ENCODE results near the gene GRID2.

Gene GRID2

DNA sequence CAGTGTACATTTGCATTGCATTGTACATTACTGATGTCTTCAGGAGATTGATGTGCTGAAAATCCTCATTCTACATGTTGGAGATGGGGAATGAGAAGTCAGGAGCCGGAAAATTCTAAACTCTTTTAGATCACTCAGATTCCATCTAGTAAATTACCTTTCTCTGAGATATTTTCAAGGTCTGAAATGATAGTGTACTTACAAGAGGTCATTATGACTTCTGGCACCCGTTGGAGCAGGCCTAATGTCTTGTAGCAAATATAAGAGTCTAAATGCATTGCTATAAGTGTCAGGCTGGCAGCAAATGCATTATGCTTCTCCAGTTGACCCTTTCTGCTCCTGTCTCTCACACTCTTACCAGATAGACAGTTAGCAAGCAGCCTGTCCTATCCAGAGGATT is 692.8 kb downstream of the GRID2 start:
- H3K4me3 Mint-ChIP-seq: no peak overlapping the region
- no peak for ATAC-seq

DNA sequence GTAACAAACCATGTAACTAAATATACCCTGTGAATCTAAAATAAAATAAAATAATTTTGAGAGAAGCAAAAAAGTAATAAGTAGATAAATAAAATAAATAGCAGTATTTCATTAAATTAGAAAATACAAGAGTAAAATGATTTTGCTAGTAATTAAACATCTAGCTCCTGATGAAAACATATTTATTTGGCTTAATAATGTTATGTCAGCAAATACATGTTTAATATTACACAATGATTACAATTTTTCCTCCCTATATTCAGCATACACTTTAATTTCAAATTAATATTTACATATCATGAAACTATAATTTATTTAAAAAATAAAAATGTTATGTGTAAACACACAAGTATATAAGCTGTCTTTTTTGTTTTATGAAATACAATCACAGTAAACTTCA is 697.1 kb downstream of the GRID2 start:
- no peaks in the 10 kb centered on the region for H3K4me1 Mint-ChIP-seq
- no peak overlapping the region for H3K4me3 Mint-ChIP-seq
- no peaks in the 10 kb centered on the region for H3K27me3 Mint-ChIP-seq
- H3K36me3 Mint-ChIP-seq (ENCODE audit: low read depth): no peaks in the 10 kb centered on the region
- H3K9me3 Mint-ChIP-seq: no peaks in the 10 kb centered on the region
- ATAC-seq (no peak), DNase-seq (no peak)
- H3K27ac Mint-ChIP-seq: no peak overlapping the region

More for the DNA sequence above, 692.8 kb downstream of the GRID2 start:
- Mint-ChIP-seq H3K27ac (no peak overlapping the region), H3K4me1 (no peaks in the 10 kb centered on the region), H3K27me3 (no peaks in the 10 kb centered on the region), H3K9me3 (peaks cover 4% of the 10 kb centered on the region), H3K36me3 (ENCODE audit: low read depth) (no peaks in the 10 kb centered on the region)
- no peak for DNase-seq

DNA sequence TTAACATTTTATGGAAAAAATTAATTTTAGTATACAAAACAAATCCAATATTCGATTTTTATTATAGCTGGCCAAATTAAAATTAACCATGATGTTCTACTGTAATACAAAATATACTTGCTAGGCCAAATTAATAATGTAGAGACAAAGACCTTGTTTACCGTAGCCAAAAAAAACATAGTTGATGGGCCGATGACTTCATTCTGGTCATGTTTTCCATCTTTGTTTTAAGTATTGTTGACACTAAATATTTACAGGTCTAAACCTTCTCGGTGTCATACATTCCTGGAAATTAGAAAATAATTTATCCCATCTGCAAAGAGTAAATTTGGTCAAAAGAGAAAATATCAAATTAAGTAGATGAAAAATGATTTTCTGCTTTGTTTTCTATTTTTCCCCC is 698.5 kb downstream of the GRID2 start:
- no peaks in the 10 kb centered on the region for H3K27me3 Mint-ChIP-seq
- H3K36me3 Mint-ChIP-seq (ENCODE audit: low read depth): no peaks in the 10 kb centered on the region
- H3K27ac Mint-ChIP-seq: no peak overlapping the region
- no peak overlapping the region for H3K4me3 Mint-ChIP-seq
- ATAC-seq (no peak), DNase-seq (no peak)
- H3K4me1 Mint-ChIP-seq: no peaks in the 10 kb centered on the region
- H3K9me3 Mint-ChIP-seq: no peaks in the 10 kb centered on the region

DNA sequence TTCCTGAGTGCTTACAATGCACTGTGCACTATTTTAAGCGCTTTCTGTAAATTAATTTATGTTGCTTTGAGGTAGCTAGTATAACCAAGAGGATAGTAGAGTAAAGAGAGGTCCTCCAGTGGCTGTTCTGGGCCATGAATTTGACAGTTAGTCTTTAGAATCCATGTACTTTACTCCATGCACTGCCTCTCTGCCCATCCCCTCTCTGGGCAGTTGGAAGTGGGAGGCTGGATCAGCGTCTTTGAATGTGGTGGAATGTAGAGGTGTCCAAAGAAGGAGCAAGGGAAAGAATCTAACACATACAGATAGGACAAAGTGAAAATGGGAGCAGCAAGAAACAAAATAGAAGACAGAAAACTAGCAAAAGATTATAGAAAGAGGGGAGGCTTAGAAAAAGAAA is 712.6 kb downstream of the GRID2 start:
- no peaks in the 10 kb centered on the region for H3K27me3 Mint-ChIP-seq
- no peak overlapping the region for H3K27ac Mint-ChIP-seq
- H3K4me3 Mint-ChIP-seq: no peak overlapping the region
- H3K4me1 Mint-ChIP-seq: no peaks in the 10 kb centered on the region
- DNase-seq: no peak
- no peaks in the 10 kb centered on the region for H3K9me3 Mint-ChIP-seq
- no peak for ATAC-seq
- H3K36me3 Mint-ChIP-seq (ENCODE audit: low read depth): no peaks in the 10 kb centered on the region

DNA sequence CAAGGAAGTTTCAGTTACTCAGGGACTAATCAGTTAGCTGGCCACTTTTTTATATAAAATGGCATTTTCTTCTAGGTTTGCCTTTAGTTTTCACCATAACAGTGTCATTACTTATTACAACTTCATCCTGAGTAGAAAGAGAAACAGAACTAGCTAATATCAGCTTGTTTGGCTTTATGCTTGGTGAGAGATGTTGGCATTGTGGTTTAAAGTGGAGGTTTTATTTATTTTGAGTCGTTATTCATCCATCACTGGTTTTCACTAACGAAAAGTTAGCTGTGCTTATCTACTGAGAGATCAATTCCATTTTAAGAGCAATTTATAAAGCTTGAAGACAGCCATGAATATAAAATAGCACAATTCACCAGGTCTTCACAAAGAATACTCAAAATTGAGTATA is 714.5 kb downstream of the GRID2 start:
- no peaks in the 10 kb centered on the region for H3K4me1 Mint-ChIP-seq
- ATAC-seq (no peak), DNase-seq (no peak)
- no peaks in the 10 kb centered on the region for H3K27me3 Mint-ChIP-seq
- H3K27ac Mint-ChIP-seq: no peak overlapping the region
- H3K4me3 Mint-ChIP-seq: no peak overlapping the region
- no peaks in the 10 kb centered on the region for H3K36me3 Mint-ChIP-seq (ENCODE audit: low read depth)
- no peaks in the 10 kb centered on the region for H3K9me3 Mint-ChIP-seq

DNA sequence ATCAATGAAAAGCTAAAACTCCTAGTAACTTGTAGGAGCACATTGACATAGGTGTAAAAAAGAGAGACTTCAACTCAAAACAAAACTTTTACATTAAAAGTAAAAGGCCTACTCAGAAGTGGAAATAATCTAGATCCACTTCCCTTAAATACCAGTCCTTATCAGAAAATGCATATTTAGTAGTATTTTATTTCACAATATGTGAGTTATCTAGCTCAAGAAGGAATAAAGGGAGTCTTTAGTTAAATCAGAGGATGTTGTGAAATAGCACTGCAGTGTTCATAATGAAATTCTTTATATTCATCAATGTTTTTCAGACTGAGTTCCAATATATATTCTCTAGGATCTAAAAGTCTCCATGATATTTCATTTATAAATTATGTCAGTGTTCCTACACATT is 715.0 kb downstream of the GRID2 start:
- no peak for DNase-seq
- H3K27me3 Mint-ChIP-seq: no peaks in the 10 kb centered on the region
- H3K27ac Mint-ChIP-seq: no peak overlapping the region
- H3K36me3 Mint-ChIP-seq (ENCODE audit: low read depth): no peaks in the 10 kb centered on the region
- no peak overlapping the region for H3K4me3 Mint-ChIP-seq
- ATAC-seq: no peak
- no peaks in the 10 kb centered on the region for H3K4me1 Mint-ChIP-seq
- H3K9me3 Mint-ChIP-seq: no peaks in the 10 kb centered on the region

DNA sequence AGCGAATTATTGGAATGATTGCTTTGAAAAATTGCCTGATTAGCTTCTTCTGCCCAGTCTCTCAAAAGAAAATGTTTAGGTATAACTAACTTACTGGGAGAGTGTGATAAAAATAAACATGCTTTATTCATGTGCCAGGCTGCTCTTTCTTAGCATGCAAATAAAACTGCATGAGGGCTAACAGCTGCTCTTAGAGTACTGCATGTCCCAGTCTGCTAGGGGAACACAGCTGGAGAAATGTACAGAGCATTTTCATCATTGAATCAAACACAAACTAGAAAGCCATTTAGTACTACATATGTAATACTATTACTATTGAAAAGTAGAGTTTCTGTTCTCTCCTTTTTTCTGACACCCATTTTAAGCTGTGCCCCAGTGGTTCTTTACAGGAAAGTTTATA is 726.0 kb downstream of the GRID2 start:
- no peak overlapping the region for H3K27ac Mint-ChIP-seq
- H3K4me3 Mint-ChIP-seq: no peak overlapping the region
- no peaks in the 10 kb centered on the region for H3K27me3 Mint-ChIP-seq
- DNase-seq (no peak), ATAC-seq (no peak)
- H3K36me3 Mint-ChIP-seq (ENCODE audit: low read depth): no peaks in the 10 kb centered on the region
- H3K9me3 Mint-ChIP-seq: peaks cover 16% of the 10 kb centered on the region
- no peaks in the 10 kb centered on the region for H3K4me1 Mint-ChIP-seq

DNA sequence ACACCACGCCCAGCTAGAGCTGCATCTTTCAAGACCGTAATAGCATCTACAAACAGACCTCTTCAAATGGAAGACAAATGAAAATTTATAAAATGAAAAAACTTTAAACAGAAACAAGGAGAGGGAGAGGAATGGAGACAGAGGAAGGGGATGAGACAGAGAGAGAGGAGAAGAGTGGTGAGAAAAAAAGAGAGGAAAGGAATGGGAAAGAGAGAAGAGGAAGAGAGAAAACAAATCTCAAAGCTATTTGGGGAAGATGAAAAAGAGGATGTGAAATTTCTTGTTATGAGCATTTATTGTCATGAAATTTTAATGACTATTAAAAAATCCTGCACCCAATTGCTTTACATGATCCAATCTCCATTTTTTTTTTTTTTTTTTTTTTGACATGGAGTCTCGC is 726.9 kb downstream of the GRID2 start:
- Mint-ChIP-seq H3K36me3 (ENCODE audit: low read depth) (no peaks in the 10 kb centered on the region), H3K27ac (no peak overlapping the region), H3K9me3 (peaks cover 16% of the 10 kb centered on the region), H3K4me1 (no peaks in the 10 kb centered on the region), H3K4me3 (no peak overlapping the region), H3K27me3 (no peaks in the 10 kb centered on the region)
- no peak for ATAC-seq
- no peak for DNase-seq

DNA sequence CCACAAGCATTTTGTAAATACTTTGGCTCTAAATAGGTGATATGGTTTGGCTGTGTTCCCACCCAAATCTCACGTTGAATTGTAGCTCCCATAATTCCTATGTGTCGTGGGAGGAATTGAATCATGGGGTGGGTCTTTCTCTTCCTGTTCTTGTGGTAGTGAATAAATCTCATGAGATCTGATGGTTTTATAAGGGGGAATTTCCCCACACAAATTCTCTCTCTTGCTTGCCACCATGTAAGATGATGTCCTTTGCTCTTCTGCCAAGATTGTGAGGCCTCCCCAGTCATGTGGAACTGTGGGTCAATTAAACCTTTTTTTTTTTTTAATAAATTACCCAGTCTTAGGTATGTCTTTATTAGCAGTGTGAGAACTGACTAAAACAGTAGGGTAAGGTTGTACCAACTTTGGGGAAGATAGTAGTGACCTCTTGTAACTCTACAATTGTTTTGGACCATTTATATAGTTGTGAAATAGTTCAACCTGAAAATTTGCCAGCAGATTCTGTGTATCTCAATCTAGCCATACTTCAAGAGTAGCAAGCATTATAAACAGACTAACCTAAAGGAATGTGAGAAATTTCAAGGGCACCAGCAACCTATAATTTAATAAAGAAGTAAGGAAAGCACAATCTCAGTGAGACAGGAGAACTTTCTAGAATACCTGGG is 727.8 kb downstream of the GRID2 start:
- no peaks in the 10 kb centered on the region for H3K4me1 Mint-ChIP-seq
- no peak for DNase-seq
- H3K36me3 Mint-ChIP-seq (ENCODE audit: low read depth): no peaks in the 10 kb centered on the region
- no peak overlapping the region for H3K4me3 Mint-ChIP-seq
- ATAC-seq: no peak
- no peak overlapping the region for H3K27ac Mint-ChIP-seq
- H3K9me3 Mint-ChIP-seq: peaks cover 16% of the 10 kb centered on the region
- no peaks in the 10 kb centered on the region for H3K27me3 Mint-ChIP-seq

DNA sequence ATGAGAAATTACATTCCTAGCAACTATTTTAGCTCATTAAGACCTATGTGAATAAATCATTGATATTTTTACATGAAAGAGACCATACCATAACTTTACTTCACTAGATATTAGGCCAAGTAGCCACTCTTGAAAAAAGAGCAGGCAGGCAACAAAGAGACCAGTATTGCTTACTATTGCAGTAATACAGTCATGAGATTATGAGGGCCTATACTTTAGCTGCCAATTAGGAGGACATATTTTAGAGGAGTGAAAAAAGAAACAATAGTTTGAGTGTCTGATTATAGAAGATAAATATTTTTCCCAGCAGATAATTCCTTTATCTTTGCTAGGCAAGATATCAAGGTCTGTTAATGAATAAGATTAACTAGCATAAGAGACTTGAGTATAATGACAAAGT is 739.0 kb downstream of the GRID2 start:
- H3K36me3 Mint-ChIP-seq (ENCODE audit: low read depth): no peaks in the 10 kb centered on the region
- H3K4me3 Mint-ChIP-seq: no peak overlapping the region
- ATAC-seq (no peak), DNase-seq (no peak)
- H3K4me1 Mint-ChIP-seq: no peaks in the 10 kb centered on the region
- H3K27ac Mint-ChIP-seq: no peak overlapping the region
- H3K27me3 Mint-ChIP-seq: no peaks in the 10 kb centered on the region
- peaks cover 9% of the 10 kb centered on the region for H3K9me3 Mint-ChIP-seq

DNA sequence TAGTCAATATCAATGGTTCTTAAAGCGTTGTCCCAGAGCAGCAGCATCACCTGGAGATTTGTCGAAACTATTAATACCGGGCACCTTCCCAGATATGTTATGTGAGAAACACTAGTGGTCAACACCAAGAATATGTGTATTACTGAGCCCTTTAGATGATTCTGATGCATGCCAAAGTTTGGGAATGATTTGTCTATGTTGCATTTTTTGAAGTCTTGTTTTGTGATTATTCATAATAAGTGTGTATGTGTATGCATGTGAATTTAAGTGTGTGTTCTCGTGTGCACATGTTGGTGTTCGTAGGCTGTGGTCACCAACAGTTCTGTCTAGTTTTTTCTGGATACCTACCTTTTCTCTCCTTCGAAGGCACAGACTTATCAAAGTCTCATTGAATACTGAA is 749.4 kb downstream of the GRID2 start:
- H3K36me3 Mint-ChIP-seq (ENCODE audit: low read depth): no peaks in the 10 kb centered on the region
- H3K27ac Mint-ChIP-seq: no peak overlapping the region
- ATAC-seq (no peak), DNase-seq (no peak)
- H3K9me3 Mint-ChIP-seq: peaks cover 14% of the 10 kb centered on the region
- H3K4me1 Mint-ChIP-seq: no peaks in the 10 kb centered on the region
- H3K27me3 Mint-ChIP-seq: no peaks in the 10 kb centered on the region
- no peak overlapping the region for H3K4me3 Mint-ChIP-seq

DNA sequence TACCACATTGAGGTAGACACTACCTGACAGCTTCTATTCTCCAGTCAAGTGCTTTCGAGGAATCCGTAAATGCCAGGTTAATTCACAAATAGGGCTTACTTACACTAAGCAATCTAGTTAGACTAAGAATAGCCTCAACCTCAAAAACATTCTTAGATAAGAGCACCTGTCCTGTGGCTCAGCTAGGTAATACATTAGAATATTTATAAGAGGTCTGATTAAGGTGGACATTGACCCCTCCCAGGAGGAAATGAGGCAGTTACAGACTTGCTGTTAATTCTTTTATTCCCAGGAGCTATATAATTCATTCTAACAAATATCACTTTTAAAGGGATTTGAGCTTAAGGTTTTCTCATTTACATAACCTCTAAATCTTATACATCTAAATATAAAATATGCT is 758.1 kb downstream of the GRID2 start:
- ATAC-seq (no peak), DNase-seq (no peak)
- no peaks in the 10 kb centered on the region for H3K27me3 Mint-ChIP-seq
- no peak overlapping the region for H3K4me3 Mint-ChIP-seq
- no peaks in the 10 kb centered on the region for H3K36me3 Mint-ChIP-seq (ENCODE audit: low read depth)
- H3K4me1 Mint-ChIP-seq: no peaks in the 10 kb centered on the region
- H3K9me3 Mint-ChIP-seq: peaks cover 15% of the 10 kb centered on the region
- no peak overlapping the region for H3K27ac Mint-ChIP-seq

DNA sequence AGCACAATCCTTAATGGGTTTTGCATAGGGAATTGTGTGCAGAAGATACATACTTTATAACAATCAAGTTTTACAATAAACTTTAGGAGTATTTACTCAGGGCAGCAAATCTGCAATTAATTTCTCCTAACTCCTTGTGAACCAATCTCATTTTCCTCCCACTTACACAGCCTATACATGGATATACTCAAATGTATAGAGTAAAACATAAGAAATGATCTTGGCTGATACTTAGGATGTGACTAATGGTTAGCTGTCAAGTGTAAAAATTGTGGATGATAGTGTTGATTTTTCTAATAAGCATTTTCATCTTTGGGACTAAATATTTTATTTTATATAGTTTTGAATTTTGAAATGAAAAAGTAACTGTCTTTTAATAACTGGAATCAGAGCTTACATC is 759.6 kb downstream of the GRID2 start:
- no peak overlapping the region for H3K4me3 Mint-ChIP-seq
- no peaks in the 10 kb centered on the region for H3K4me1 Mint-ChIP-seq
- DNase-seq (no peak), ATAC-seq (no peak)
- H3K27me3 Mint-ChIP-seq: no peaks in the 10 kb centered on the region
- H3K9me3 Mint-ChIP-seq: peaks cover 9% of the 10 kb centered on the region
- no peak overlapping the region for H3K27ac Mint-ChIP-seq
- H3K36me3 Mint-ChIP-seq (ENCODE audit: low read depth): no peaks in the 10 kb centered on the region

DNA sequence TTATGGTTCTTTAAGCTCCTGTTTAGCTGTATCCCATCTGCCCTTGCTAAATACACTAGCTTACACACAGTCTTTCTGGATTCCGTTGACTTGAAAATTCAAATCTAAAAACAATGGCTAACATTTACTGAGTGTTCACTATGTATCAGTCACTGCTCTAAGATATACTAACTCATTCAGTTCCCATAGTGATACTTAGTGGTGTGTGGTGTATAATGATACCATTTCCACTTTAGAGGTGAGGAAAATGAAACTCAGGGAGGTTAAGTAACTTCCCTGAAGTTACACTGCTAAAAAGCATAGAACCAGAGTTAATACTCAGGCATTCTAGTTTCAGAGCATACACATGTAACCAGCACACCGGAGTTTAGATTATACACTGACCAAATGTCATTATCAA is 762.0 kb downstream of the GRID2 start:
- H3K4me3 Mint-ChIP-seq: no peak overlapping the region
- H3K36me3 Mint-ChIP-seq (ENCODE audit: low read depth): no peaks in the 10 kb centered on the region
- H3K27me3 Mint-ChIP-seq: no peaks in the 10 kb centered on the region
- DNase-seq (no peak), ATAC-seq (no peak)
- H3K27ac Mint-ChIP-seq: no peak overlapping the region
- H3K9me3 Mint-ChIP-seq: peaks cover 9% of the 10 kb centered on the region
- no peaks in the 10 kb centered on the region for H3K4me1 Mint-ChIP-seq

DNA sequence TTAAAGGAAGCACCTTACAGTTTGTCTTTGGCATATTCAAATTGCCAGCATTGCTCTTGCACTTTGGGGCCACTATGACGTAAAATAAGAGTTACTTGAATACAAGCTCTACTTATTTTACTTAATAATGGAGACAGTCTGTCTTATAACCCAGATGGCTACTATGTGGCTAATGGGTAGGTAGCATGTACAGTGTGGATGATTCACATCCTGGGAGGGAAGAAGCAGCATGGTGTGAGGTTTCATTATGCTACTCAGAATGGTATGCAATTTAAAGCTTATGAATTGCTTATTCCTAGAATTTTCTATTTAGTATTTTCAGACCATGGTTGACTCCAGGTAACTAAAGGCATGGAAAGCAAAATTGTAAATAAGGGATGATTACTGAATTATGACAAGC is 763.0 kb downstream of the GRID2 start:
- no peak for DNase-seq
- Mint-ChIP-seq H3K27ac (no peak overlapping the region), H3K4me1 (no peaks in the 10 kb centered on the region), H3K27me3 (no peaks in the 10 kb centered on the region), H3K9me3 (peaks cover 9% of the 10 kb centered on the region), H3K36me3 (ENCODE audit: low read depth) (no peaks in the 10 kb centered on the region), H3K4me3 (no peak overlapping the region)
- no peak for ATAC-seq

DNA sequence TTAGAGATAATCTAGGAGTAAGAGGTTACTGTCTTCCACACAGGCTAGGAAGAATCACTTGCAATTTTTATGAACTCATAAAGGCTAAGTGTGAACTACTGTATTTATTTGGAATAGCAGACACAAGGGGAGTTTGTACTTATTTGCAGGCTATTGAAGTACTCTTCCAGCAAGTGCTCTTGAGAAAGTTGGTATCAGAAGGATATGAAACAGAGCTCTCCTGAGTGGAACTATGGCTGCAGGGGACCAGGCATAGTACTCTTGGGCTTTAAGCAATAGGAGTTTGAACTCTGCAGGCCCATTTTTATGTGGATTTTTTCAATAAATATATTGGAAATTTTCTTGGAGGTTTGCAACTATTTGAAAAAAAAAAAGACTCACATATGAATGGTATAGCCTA is 768.5 kb downstream of the GRID2 start:
- DNase-seq (no peak), ATAC-seq (no peak)
- Mint-ChIP-seq H3K4me1 (no peaks in the 10 kb centered on the region), H3K27ac (no peak overlapping the region), H3K4me3 (no peak overlapping the region), H3K27me3 (no peaks in the 10 kb centered on the region), H3K36me3 (ENCODE audit: low read depth) (no peaks in the 10 kb centered on the region), H3K9me3 (peaks cover 4% of the 10 kb centered on the region)

Data from activated naive CD8-positive, alpha-beta T cell treated with anti-CD3 and anti-CD28 coated beads, Interleukin-2, amount 50 U/mL, for 24 hours (primary cell).